Osteoblast (primary cell): Measurements from ENCODE around the gene PDZD7. TPM values are rescaled to one million over a fixed set of nuclear protein-coding genes. Genes with fewer than 3 reads are reported as not detected.

Experiments
- DNase-seq: peaks from one replicate; pipeline ENCODE4 v3.0.0; 2011; ENCODE audit warnings: low spot score, mixed read lengths; ENCODE audit not compliant: insufficient read length; ENCODE audit errors: missing footprints
- H2AFZ ChIP-seq: 2 replicates; pipeline ENCODE4 v1.6.0; 2011; ENCODE audit warnings: mild to moderate bottlenecking, low read length
- H3K27ac ChIP-seq: 2 replicates; pipeline ENCODE4 v1.5.1; 2011; ENCODE audit warnings: mild to moderate bottlenecking, low read depth, low read length, moderate library complexity
- H3K27me3 ChIP-seq: 2 replicates; pipeline ENCODE4 v1.6.0; 2012; ENCODE audit warnings: mild to moderate bottlenecking, control low read depth, inconsistent platforms, low read length, moderate library complexity; ENCODE audit not compliant: insufficient read depth
- H3K36me3 ChIP-seq: 2 replicates; pipeline ENCODE4 v1.5.1; 2011; ENCODE audit warnings: mild to moderate bottlenecking, low read length, control low read depth, moderate library complexity; ENCODE audit not compliant: insufficient read depth
- H3K4me1 ChIP-seq: 2 replicates; pipeline ENCODE4 v1.5.1; 2011; ENCODE audit warnings: mild to moderate bottlenecking, low read length, control low read depth, moderate library complexity; ENCODE audit not compliant: insufficient read depth
- H3K4me2 ChIP-seq: 2 replicates; pipeline ENCODE4 v1.6.0; 2011; ENCODE audit warnings: mild to moderate bottlenecking, low read length; ENCODE audit not compliant: insufficient read depth
- H3K4me3 ChIP-seq: fragments of 200-600 bp; sonication (generic); 3 replicates; pipeline ENCODE4 v1.5.1; 2012; ENCODE audit warnings: mild to moderate bottlenecking, low read length, inconsistent platforms; ENCODE audit not compliant: insufficient read depth
- H3K79me2 ChIP-seq: 2 replicates; pipeline ENCODE4 v1.6.0; 2012; ENCODE audit warnings: mild to moderate bottlenecking, low read length, control low read depth, inconsistent platforms; ENCODE audit not compliant: insufficient read depth
- H3K9me3 ChIP-seq: 2 replicates; pipeline ENCODE4 v1.5.1; 2011; ENCODE audit warnings: low read depth, low read length, control low read depth
- H4K20me1 ChIP-seq: 2 replicates; pipeline ENCODE4 v1.6.0; 2012; ENCODE audit warnings: mild to moderate bottlenecking, low read length, control low read depth; ENCODE audit not compliant: insufficient read depth
- total RNA-seq: library from RNA; depleted of rRNA; stranded (reverse); fragments of >200 nt; gene quantifications from 2 replicates; pipeline ENCODE4 v1.2.3, GENCODE V29; 2012
- TF ChIP-seq, protein P1 (sequence below): IDR thresholded peaks from 2 replicates; pipeline ENCODE4 v1.5.1; 2011; ENCODE audit warnings: mild to moderate bottlenecking, low read depth, low read length, moderate library complexity; ENCODE audit errors: extremely low read depth

The PDZD7 gene
- total RNA-seq, 1 donor, result 0.72 TPM

DNA sequence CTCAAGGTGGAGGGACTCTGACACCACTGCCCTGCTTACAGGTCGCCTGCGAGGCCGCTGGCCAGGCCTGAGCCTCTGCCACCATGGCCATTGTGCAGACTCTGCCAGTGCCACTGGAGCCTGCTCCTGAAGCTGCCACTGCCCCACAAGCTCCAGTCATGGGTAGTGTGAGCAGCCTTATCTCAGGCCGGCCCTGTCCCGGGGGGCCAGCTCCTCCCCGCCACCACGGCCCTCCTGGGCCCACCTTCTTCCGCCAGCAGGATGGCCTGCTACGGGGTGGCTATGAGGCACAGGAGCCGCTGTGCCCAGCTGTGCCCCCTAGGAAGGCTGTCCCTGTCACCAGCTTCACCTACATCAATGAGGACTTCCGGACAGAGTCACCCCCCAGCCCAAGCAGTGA is 28.5 kb downstream of the PDZD7 start:
- TF ChIP-seq, protein P1, sequence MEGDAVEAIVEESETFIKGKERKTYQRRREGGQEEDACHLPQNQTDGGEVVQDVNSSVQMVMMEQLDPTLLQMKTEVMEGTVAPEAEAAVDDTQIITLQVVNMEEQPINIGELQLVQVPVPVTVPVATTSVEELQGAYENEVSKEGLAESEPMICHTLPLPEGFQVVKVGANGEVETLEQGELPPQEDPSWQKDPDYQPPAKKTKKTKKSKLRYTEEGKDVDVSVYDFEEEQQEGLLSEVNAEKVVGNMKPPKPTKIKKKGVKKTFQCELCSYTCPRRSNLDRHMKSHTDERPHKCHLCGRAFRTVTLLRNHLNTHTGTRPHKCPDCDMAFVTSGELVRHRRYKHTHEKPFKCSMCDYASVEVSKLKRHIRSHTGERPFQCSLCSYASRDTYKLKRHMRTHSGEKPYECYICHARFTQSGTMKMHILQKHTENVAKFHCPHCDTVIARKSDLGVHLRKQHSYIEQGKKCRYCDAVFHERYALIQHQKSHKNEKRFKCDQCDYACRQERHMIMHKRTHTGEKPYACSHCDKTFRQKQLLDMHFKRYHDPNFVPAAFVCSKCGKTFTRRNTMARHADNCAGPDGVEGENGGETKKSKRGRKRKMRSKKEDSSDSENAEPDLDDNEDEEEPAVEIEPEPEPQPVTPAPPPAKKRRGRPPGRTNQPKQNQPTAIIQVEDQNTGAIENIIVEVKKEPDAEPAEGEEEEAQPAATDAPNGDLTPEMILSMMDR, result no peak
- no peak overlapping the region for H3K4me3 ChIP-seq
- H2AFZ ChIP-seq, result no peak overlapping the region
- H3K36me3 ChIP-seq, result peaks cover 43% of the 10 kb centered on the region
- H3K27ac ChIP-seq, result peak overlapping the region; percentile 93
- H3K9me3 ChIP-seq, result no peaks in the 10 kb centered on the region
- peak; percentile 83 for DNase-seq
- peak overlapping the region; percentile 80 for H3K4me2 ChIP-seq
- H3K27me3 ChIP-seq, result no peaks in the 10 kb centered on the region
- H4K20me1 ChIP-seq, result peaks cover 45% of the 10 kb centered on the region
- H3K4me1 ChIP-seq, result peaks cover 36% of the 10 kb centered on the region
- peaks cover 62% of the 10 kb centered on the region for H3K79me2 ChIP-seq

- Histone ChIP-seq H3K79me2 (peaks cover 62% of the 10 kb centered on the region), H3K9me3 (no peaks in the 10 kb centered on the region), H4K20me1 (peaks cover 39% of the 10 kb centered on the region), H3K4me2 (peak overlapping the region; percentile 80), H3K4me1 (peaks cover 34% of the 10 kb centered on the region), H3K36me3 (peaks cover 38% of the 10 kb centered on the region), H2AFZ (no peak overlapping the region), H3K27me3 (no peaks in the 10 kb centered on the region), H3K27ac (peak overlapping the region; percentile 93), H3K4me3 (peak overlapping the region; percentile 88)
- DNase-seq, result no peak
- TF ChIP-seq, protein P1, result no peak
These were observed 29.3 kb downstream of the PDZD7 start for GRCh38 chr10:101001659-101002035.

- peaks cover 38% of the 10 kb centered on the region for H3K4me1 ChIP-seq
These were observed 29.8 kb downstream of the PDZD7 start for GRCh38 chr10:101000915-101001658.

More at GRCh38 chr10:101000915-101001658, 29.8 kb downstream of the PDZD7 start:
- Histone ChIP-seq H2AFZ (no peak overlapping the region), H3K9me3 (no peaks in the 10 kb centered on the region), H3K27ac (peak overlapping the region; percentile 93), H3K4me3 (peak overlapping the region; percentile 88), H3K27me3 (no peaks in the 10 kb centered on the region), H4K20me1 (peaks cover 37% of the 10 kb centered on the region), H3K36me3 (peaks cover 33% of the 10 kb centered on the region), H3K79me2 (peaks cover 59% of the 10 kb centered on the region), H3K4me2 (peak overlapping the region; percentile 80)
- TF ChIP-seq, protein P1, result no peak
- DNase-seq, result peak; percentile 100
